Hematopoietic multipotent progenitor cell treated with erythropoietin and hydrocortisone succinate and interleukin-3 and kit ligand, for 4 days (in vitro differentiated cells): ENCODE measurements around the gene VWCE.

Experiments
- DNase-seq: peaks from one replicate; pipeline ENCODE4 v3.0.0-alpha.2; 2015

The VWCE gene

GRCh38 chr11:61329871-61330270 is 34.8 kb upstream of the VWCE start:
- no peak for DNase-seq

- DNase-seq, result no peak
These were observed 33.2 kb upstream of the VWCE start for GRCh38 chr11:61328351-61328750.

GRCh38 chr11:61327669-61328071 is 32.6 kb upstream of the VWCE start:
- no peak for DNase-seq

GRCh38 chr11:61325649-61326414 is 30.7 kb upstream of the VWCE start:
- DNase-seq, result no peak

- DNase-seq, result no peak
These were observed 20.1 kb upstream of the VWCE start for GRCh38 chr11:61315260-61315659.

- DNase-seq, result no peak
These were observed 15.6 kb upstream of the VWCE start for GRCh38 chr11:61310749-61311148.

- no peak for DNase-seq
These were observed 14.6 kb upstream of the VWCE start for GRCh38 chr11:61309739-61310138.

GRCh38 chr11:61309141-61309540 is 14.0 kb upstream of the VWCE start:
- DNase-seq, result no peak

- DNase-seq, result no peak
These were observed 12.2 kb upstream of the VWCE start for GRCh38 chr11:61307354-61307753.

- DNase-seq, result no peak
These were observed 11.1 kb upstream of the VWCE start for GRCh38 chr11:61306221-61306620.

- no peak for DNase-seq
These were observed 10.3 kb upstream of the VWCE start for GRCh38 chr11:61305417-61305816.

GRCh38 chr11:61303725-61304124 is 8.6 kb upstream of the VWCE start:
- no peak for DNase-seq

GRCh38 chr11:61302550-61302949 is 7.4 kb upstream of the VWCE start:
- no peak for DNase-seq

GRCh38 chr11:61298663-61299244 is 3.6 kb upstream of the VWCE start:
- no peak for DNase-seq

GRCh38 chr11:61297746-61298145 is 2.6 kb upstream of the VWCE start:
- peak; percentile 37 for DNase-seq

- no peak for DNase-seq
These were observed 2.2 kb upstream of the VWCE start for GRCh38 chr11:61297341-61297740.

- DNase-seq, result no peak
These were observed 445 bp upstream of the VWCE start for GRCh38 chr11:61295596-61295926.

- peak; percentile 81 for DNase-seq
These were observed 1.0 kb downstream of the VWCE start for GRCh38 chr11:61293867-61294716.

- peak; percentile 45 for DNase-seq
These were observed 2.8 kb downstream of the VWCE start for GRCh38 chr11:61292356-61292755.

- DNase-seq, result peak; percentile 51
These were observed 4.0 kb downstream of the VWCE start for GRCh38 chr11:61290905-61291690.

- DNase-seq, result peak; percentile 96
These were observed 7.7 kb downstream of the VWCE start for GRCh38 chr11:61287338-61287977.

- DNase-seq, result no peak
These were observed 11.5 kb downstream of the VWCE start for GRCh38 chr11:61283613-61284012.
